Activated T-cell treated with anti-CD3 and anti-CD28 coated beads, Interleukin-2, amount 50 U/mL, for 1 hour (primary cell): ENCODE measurements around the gene PERM1.

Experiments
- DNase-seq: peaks from one replicate; pipeline ENCODE4 v3.0.0-alpha.2; 2020

PERM1 gene

GRCh38 chr1:932776-933602, 48.9 kb downstream of the PERM1 start:
- DNase-seq: no peak

- DNase-seq: no peak
Measured at GRCh38 chr1:932173-932510, 49.8 kb downstream of the PERM1 start.

GRCh38 chr1:931380-932172, 50.3 kb downstream of the PERM1 start:
- no peak for DNase-seq

GRCh38 chr1:930633-931138, 51.2 kb downstream of the PERM1 start:
- DNase-seq: no peak

- no peak for DNase-seq
Measured at GRCh38 chr1:929712-930632, 51.9 kb downstream of the PERM1 start.

GRCh38 chr1:928825-929661, 52.9 kb downstream of the PERM1 start:
- DNase-seq: no peak

GRCh38 chr1:927748-928147, 54.1 kb downstream of the PERM1 start:
- DNase-seq: no peak

- DNase-seq: no peak
Measured at GRCh38 chr1:927234-927633, 54.7 kb downstream of the PERM1 start.

GRCh38 chr1:925561-926421, 56.1 kb downstream of the PERM1 start:
- no peak for DNase-seq
